Measurements from ENCODE around the gene MYL6.

The MYL6 gene

DNA sequence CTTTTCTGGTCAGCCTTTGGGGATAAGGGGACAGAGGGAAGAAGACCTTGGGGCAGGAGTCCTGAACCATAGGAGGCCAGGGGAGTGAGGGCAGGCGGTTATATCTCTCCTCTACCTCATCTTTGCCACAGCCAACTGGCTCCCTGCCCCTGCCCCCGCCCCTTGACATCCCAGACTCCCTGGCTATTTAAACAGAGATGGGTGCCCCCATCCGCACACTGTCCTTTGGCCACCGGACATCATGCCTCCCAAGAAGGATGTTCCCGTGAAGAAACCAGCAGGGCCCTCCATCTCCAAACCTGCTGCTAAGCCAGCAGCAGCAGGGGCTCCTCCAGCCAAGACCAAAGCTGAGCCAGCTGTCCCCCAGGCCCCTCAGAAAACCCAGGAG is 4.5 kb upstream of the MYL6 start:
- TF ChIP-seq, protein P1, sequence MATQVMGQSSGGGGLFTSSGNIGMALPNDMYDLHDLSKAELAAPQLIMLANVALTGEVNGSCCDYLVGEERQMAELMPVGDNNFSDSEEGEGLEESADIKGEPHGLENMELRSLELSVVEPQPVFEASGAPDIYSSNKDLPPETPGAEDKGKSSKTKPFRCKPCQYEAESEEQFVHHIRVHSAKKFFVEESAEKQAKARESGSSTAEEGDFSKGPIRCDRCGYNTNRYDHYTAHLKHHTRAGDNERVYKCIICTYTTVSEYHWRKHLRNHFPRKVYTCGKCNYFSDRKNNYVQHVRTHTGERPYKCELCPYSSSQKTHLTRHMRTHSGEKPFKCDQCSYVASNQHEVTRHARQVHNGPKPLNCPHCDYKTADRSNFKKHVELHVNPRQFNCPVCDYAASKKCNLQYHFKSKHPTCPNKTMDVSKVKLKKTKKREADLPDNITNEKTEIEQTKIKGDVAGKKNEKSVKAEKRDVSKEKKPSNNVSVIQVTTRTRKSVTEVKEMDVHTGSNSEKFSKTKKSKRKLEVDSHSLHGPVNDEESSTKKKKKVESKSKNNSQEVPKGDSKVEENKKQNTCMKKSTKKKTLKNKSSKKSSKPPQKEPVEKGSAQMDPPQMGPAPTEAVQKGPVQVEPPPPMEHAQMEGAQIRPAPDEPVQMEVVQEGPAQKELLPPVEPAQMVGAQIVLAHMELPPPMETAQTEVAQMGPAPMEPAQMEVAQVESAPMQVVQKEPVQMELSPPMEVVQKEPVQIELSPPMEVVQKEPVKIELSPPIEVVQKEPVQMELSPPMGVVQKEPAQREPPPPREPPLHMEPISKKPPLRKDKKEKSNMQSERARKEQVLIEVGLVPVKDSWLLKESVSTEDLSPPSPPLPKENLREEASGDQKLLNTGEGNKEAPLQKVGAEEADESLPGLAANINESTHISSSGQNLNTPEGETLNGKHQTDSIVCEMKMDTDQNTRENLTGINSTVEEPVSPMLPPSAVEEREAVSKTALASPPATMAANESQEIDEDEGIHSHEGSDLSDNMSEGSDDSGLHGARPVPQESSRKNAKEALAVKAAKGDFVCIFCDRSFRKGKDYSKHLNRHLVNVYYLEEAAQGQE (IDR thresholded peaks at IDR 0.05; ENCODE audit: insufficient read depth in 1 of 2, low read depth in 2 of 2, low read length in 2 of 2): no peak
- TF ChIP-seq TAF1 (IDR thresholded peaks at IDR 0.05; ENCODE audit: borderline replicate concordance, insufficient read depth, low read length) (no peak), POLR2AphosphoS5 (IDR thresholded peaks at IDR 0.05; ENCODE audit: low read depth, low read length) (no peak), FOXP2 (optimal IDR thresholded peaks at IDR 0.05; ENCODE audit: borderline replicate concordance, extremely low read depth, extremely low read length, insufficient read depth) (no peak), SIN3A (IDR thresholded peaks at IDR 0.05; ENCODE audit: borderline replicate concordance, insufficient read depth, low read length) (no peak)

DNA sequence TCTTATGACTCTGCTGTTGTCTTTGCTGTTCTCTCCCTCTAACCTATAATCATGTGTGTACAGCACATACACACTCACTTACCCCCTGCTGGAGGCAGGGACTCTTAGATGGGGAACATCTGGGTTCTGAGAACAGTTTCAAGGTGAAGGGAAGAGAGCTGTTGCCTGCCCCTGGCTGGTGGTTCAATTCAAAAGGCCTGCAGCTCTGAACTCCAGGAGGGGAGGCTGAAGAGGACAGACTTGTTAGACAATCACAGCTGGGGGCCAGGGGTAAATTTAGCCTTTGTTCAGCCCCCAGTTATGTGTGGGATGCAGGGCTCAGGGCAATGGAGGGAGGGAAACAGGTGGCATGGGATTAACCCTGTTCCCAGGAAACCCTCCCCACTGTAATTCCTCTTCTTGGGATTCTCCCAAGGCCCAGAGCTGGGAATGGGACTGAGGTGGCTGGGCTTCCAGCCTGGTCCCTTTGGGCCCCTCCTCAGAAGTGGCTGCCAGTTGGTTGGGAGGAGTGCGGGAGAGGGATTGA is 3.9 kb upstream of the MYL6 start:
- TF ChIP-seq FOXP2 (optimal IDR thresholded peaks at IDR 0.05; ENCODE audit: borderline replicate concordance, extremely low read depth, extremely low read length, insufficient read depth) (no peak), POLR2AphosphoS5 (IDR thresholded peaks at IDR 0.05; ENCODE audit: low read depth, low read length) (no peak), TAF1 (IDR thresholded peaks at IDR 0.05; ENCODE audit: borderline replicate concordance, insufficient read depth, low read length) (no peak), SIN3A (IDR thresholded peaks at IDR 0.05; ENCODE audit: borderline replicate concordance, insufficient read depth, low read length) (no peak)
- TF ChIP-seq, protein P1 (IDR thresholded peaks at IDR 0.05; ENCODE audit: insufficient read depth in 1 of 2, low read depth in 2 of 2, low read length in 2 of 2): no peak

DNA sequence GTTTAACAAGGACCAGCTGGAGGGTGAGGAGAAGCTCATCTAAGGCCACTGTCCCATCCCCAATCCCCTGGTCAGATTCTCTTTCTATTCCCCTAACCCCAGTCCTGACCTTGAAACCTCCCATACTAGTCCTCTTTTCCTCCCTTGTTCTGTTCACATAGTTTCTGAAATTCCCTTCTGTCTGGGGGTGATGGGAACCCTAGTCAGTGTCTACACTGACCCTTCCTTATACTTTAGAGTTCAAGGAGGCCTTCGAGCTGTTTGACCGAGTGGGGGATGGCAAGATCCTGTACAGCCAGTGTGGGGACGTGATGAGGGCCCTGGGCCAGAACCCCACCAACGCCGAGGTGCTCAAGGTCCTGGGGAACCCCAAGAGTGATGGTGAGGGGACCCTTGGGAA is 3.3 kb upstream of the MYL6 start:
- TF ChIP-seq TAF1 (IDR thresholded peaks at IDR 0.05; ENCODE audit: borderline replicate concordance, insufficient read depth, low read length): no peak
- TF ChIP-seq, protein P1 (IDR thresholded peaks at IDR 0.05; ENCODE audit: insufficient read depth in 1 of 2, low read depth in 2 of 2, low read length in 2 of 2): no peak
- no peak for TF ChIP-seq FOXP2 (optimal IDR thresholded peaks at IDR 0.05; ENCODE audit: borderline replicate concordance, extremely low read depth, extremely low read length, insufficient read depth)
- TF ChIP-seq SIN3A (IDR thresholded peaks at IDR 0.05; ENCODE audit: borderline replicate concordance, insufficient read depth, low read length): no peak
- no peak for TF ChIP-seq POLR2AphosphoS5 (IDR thresholded peaks at IDR 0.05; ENCODE audit: low read depth, low read length)

DNA sequence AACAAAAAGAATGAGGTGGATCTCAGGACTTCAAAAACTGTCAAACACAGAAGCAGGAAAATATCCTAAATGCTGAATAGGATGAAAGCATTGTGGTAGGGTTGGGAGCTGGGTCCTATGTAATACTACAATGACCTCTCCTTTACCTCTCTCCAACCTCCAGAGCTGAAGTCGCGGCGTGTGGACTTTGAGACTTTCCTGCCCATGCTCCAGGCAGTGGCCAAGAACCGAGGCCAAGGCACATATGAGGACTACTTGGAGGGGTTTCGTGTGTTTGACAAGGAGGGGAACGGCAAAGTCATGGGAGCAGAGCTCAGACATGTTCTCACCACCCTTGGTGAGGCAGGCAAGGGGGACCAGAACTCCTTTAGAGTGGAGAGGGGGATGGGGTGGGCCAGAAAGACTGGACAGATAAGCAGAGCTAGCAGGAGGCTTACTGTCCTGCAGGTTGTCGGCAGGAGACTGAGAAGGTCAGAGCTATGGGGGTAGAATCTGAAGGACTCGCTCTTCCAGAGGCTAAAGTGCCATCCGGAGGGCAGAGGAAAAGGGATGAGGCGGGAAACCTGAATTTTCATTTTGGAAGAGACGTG is 2.8 kb upstream of the MYL6 start:
- TF ChIP-seq FOXP2 (optimal IDR thresholded peaks at IDR 0.05; ENCODE audit: borderline replicate concordance, extremely low read depth, extremely low read length, insufficient read depth) (no peak), TAF1 (IDR thresholded peaks at IDR 0.05; ENCODE audit: borderline replicate concordance, insufficient read depth, low read length) (no peak), SIN3A (IDR thresholded peaks at IDR 0.05; ENCODE audit: borderline replicate concordance, insufficient read depth, low read length) (no peak), POLR2AphosphoS5 (IDR thresholded peaks at IDR 0.05; ENCODE audit: low read depth, low read length) (no peak)
- TF ChIP-seq, protein P1 (IDR thresholded peaks at IDR 0.05; ENCODE audit: insufficient read depth in 1 of 2, low read depth in 2 of 2, low read length in 2 of 2): no peak

Measured in PFSK-1 (cell line).